ENCODE results near the gene MB.

- TF ChIP-seq CTCF (conservative IDR thresholded peaks at IDR 0.05; ENCODE audit: low read depth in 2 of 2) = no peak
- no peak for TF ChIP-seq CREB1 (CRISPR knock-in tag; IDR thresholded peaks at IDR 0.05; ENCODE audit: low read depth)
- TF ChIP-seq POLR2AphosphoS5 (IDR thresholded peaks at IDR 0.05; ENCODE audit: low read depth) = no peak
- no peak for TF ChIP-seq EZH2 (IDR thresholded peaks at IDR 0.05; ENCODE audit: low read depth, unreplicated experiment)
- TF ChIP-seq REST (IDR thresholded peaks at IDR 0.05; ENCODE audit: unreplicated experiment) = no peak
- no peak for TF ChIP-seq EZH2phosphoT487 (IDR thresholded peaks at IDR 0.05; ENCODE audit: unreplicated experiment)
- TF ChIP-seq STAT1 (IDR thresholded peaks at IDR 0.05; ENCODE audit: unreplicated experiment) = no peak
- TF ChIP-seq NANOG (IDR thresholded peaks at IDR 0.05; ENCODE audit: borderline replicate concordance) = no peak
Measured at GRCh38 chr22:35649026-35649553, 32.0 kb upstream of the MB start.
